Hindlimb muscle (tissue), 1 donor: Measurements from ENCODE around the gene MMEL1. TPM values are rescaled to one million over a fixed set of nuclear protein-coding genes. Genes with fewer than 3 reads are reported as not detected.

Experiments
- DNase-seq: peaks from one replicate; pipeline ENCODE4 v3.0.0-alpha.2; 2013
- polyA plus RNA-seq: library from polyadenylated mRNA; unstranded; fragments of 120-200 nt; gene quantifications from one replicate; pipeline ENCODE4 v1.2.1, GENCODE V29; 2013; ENCODE audit not compliant: insufficient read length

The MMEL1 gene
- polyA plus RNA-seq, 1 donor = 0.59 TPM

- no peak for DNase-seq
Measured at GRCh38 chr1:2604844-2605508, 27.8 kb downstream of the MMEL1 start.

GRCh38 chr1:2604156-2604843 lies 28.5 kb downstream of the MMEL1 start:
- DNase-seq = no peak

GRCh38 chr1:2603521-2604155 lies 29.2 kb downstream of the MMEL1 start:
- DNase-seq = no peak

- no peak for DNase-seq
Measured at GRCh38 chr1:2602866-2603520, 29.8 kb downstream of the MMEL1 start.

GRCh38 chr1:2602311-2602835 lies 30.4 kb downstream of the MMEL1 start:
- DNase-seq = no peak

- DNase-seq = no peak
Measured at GRCh38 chr1:2601721-2602303, 31.0 kb downstream of the MMEL1 start.

- DNase-seq = no peak
Measured at GRCh38 chr1:2598329-2598931, 34.4 kb downstream of the MMEL1 start.

- DNase-seq = no peak
Measured at GRCh38 chr1:2597441-2598328, 35.1 kb downstream of the MMEL1 start.

- DNase-seq = no peak
Measured at GRCh38 chr1:2596530-2597333, 36.1 kb downstream of the MMEL1 start.

GRCh38 chr1:2595812-2596529 lies 36.8 kb downstream of the MMEL1 start:
- no peak for DNase-seq

- DNase-seq = no peak
Measured at GRCh38 chr1:2595261-2595811, 37.5 kb downstream of the MMEL1 start.

GRCh38 chr1:2594641-2595131 lies 38.1 kb downstream of the MMEL1 start:
- DNase-seq = no peak

GRCh38 chr1:2594001-2594640 lies 38.7 kb downstream of the MMEL1 start:
- DNase-seq = no peak

- DNase-seq = no peak
Measured at GRCh38 chr1:2593251-2593878, 39.5 kb downstream of the MMEL1 start.

GRCh38 chr1:2592672-2593071 lies 40.1 kb downstream of the MMEL1 start:
- DNase-seq = no peak

- DNase-seq = no peak
Measured at GRCh38 chr1:2591581-2592261, 41.1 kb downstream of the MMEL1 start.

GRCh38 chr1:2591233-2591580 lies 41.6 kb downstream of the MMEL1 start:
- no peak for DNase-seq
